Brain pericyte (primary cell): ENCODE data around the gene ZBTB46.
"Not testable (repeated sequence)": the region's sequence is repeated elsewhere in the genome, so short reads cannot be mapped to it uniquely, and the experiment has no call there.

Experiments used
- DNase-seq: peaks from one replicate; pipeline ENCODE4 v3.0.0-alpha.2; 2012; ENCODE audit warnings: low read depth, low spot score

ZBTB46 gene

GRCh38 chr20:63858393-63859165 lies 27.5 kb upstream of the ZBTB46 start:
- peak; percentile 69 for DNase-seq

- no peak for DNase-seq
These were observed 26.8 kb upstream of the ZBTB46 start for GRCh38 chr20:63857764-63858392.

DNA sequence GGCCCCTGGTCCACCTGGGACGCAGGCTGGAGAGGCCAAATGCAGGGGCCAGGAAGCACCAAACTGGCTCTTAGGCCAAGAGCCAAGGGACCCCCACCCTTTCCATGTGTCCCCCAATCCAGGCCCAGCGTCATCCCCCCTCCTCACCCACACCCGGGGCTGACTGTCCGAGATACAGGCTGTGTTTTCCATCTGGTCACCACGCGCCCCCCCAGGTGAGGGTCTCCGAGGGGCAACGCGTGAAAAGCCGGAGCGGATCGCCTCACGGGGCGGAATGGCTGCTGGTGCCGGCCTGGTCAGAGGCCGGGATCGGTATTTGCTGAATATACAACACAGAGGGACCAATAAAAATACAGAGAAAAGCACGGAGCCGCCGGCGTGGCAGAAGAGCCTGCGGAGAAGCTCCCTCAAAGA lies 25.0 kb upstream of the ZBTB46 start:
- no peak for DNase-seq

- no peak for DNase-seq
These were observed 24.5 kb upstream of the ZBTB46 start for GRCh38 chr20:63855363-63856097.

GRCh38 chr20:63854766-63855362 lies 23.8 kb upstream of the ZBTB46 start:
- no peak for DNase-seq

DNA sequence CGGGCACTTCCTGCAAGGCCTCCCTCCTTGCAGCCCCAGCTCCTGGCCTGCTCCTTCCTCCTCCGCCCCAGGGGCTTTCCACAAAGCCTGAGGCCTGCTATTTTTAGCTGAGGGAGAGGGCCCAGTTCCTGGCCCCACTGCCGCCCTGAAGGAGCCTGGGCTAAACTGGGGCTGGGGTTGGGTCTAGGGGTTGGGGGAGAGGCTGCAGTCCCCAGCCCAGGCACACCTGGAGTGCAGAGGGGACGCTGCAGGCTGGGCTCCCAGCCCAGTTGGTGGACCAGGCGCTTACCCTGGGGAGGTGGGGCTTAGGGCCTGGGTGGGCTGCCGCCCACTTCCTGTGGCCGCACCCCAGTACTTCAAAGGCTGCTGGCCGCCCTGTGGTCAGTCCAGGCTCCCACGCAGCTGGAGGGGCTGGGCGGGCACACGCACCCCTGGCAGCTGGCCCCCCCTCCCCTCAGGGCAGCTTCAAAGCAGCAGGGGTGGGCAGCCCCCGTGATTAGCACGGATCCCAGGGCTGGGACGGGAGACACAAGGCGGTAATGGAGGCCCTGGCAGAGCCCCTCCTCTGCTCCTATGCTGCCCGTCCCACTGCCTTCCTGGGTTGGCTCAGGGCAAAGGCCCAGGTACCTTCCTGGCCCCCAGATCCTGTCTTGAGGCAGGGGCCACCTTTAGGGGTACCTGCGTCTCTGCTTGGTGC lies 23.2 kb upstream of the ZBTB46 start:
- no peak for DNase-seq

GRCh38 chr20:63853733-63854068 lies 22.6 kb upstream of the ZBTB46 start:
- not testable (repeated sequence) for DNase-seq

DNA sequence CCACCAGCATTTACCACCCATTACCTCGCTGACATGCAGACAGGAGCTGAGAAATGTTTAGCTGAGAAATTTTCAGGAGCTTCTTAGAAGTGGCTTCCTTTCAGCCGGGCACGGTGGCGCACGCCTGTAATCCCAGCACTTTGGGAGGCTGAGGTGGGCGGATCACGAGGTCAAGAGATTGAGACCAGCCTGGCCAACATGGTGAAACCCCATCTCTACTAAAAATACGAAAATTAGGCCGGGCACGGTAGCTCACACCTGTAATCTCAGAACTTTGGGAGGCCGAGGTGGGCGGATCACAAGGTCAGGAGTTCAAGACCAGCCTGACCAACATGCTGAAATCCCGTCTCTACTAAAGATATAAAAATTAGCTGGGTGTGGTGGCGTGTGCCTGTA lies 20.5 kb upstream of the ZBTB46 start:
- not testable (repeated sequence) for DNase-seq

DNA sequence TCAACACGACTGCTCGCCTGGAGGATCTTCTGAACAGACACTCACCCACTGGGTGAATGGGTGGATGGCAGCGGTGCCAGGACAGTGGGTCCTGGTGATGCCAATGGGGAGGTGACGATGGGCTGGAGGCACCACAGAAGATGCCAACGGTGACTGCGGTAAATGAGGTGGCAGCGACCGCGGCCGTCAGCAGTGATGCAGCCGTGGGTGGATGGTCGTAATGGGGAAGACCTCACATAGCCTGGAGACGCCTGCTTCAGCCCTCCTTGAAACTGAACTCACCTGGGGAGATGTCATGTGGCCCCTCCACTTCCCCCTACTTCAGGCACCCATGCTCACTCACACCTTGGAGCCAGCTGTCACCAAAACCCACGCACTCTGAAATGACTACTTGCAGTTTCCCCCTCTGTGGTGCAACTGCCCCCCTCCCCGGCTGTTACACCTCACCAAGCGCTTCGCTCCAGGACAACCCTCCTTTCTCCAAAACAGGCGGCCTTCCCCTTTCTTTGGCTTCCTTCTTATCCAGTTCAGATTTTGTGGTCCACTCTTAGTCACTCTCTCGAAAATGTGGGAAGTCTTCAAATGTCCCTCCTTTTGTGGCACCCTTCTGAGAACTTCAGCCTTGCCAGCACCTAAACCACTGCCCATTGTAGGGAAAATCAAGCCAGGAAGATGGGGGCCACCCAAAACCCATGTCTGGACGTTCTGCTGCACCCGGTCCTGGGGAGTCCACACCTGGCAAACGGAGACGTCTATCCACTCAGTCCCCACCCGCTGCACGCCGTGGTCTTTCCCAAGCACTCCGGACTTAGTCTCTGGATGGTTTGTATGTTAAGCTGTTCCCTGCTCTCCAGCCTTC lies 19.9 kb upstream of the ZBTB46 start:
- no peak for DNase-seq

DNA sequence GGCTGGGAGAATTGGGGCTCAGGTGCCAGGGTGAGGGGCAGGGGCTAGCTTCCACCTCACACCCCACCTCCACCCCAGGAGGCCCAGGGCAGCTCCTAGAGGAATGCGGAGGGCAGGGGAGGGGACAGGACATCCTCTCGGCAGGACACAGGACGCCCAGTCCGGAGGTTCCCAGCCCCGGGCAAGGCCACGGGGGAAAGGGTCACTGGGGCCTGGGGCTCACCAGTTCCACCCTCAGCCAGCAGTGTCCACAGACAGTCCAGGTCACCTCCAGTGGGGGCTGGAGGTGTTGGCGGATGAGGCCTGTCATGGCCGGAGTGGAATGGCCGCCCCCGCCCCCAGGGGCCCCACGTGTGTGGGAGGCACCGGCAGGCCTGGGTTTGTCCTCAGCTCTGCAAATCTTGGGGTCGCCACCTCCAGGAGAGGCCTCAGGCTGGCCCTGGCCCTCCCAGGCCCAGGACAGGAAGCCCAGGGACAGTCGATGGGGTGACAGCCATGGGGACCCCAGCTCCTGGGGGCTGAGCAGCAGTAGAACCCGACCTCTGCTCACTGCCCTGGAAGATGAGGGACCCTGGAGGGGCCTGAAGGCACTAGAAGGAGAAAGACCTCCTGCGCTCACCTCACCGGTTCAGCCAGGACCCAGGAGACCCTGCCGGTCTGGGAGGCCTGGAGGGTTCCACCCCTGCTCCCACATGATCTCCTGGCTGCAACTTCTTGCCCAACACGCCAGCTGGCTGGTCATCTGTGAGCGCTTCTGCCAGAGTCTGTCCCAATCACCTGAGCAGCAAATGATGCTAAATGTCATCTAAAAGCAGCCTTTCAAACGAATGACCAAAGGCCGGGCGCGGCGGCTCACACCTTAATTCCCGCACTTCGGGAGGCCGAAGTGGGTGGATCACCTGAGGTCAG lies 17.2 kb upstream of the ZBTB46 start:
- DNase-seq: no peak

- DNase-seq: no peak
These were observed 16.4 kb upstream of the ZBTB46 start for GRCh38 chr20:63847237-63848002.

DNA sequence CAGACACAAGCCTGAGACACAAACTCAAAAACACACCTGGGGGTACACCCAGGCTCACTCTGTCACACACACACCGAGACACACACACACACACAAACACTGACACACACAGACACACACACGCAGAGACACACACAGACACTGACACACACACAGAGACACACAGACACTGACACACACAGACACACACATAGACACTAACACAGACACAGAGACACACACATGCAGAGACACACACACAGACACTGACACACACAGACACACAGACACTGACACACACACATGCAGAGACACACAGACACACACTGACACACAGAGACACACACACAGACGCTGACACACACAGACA lies 15.8 kb upstream of the ZBTB46 start:
- DNase-seq: no peak

DNA sequence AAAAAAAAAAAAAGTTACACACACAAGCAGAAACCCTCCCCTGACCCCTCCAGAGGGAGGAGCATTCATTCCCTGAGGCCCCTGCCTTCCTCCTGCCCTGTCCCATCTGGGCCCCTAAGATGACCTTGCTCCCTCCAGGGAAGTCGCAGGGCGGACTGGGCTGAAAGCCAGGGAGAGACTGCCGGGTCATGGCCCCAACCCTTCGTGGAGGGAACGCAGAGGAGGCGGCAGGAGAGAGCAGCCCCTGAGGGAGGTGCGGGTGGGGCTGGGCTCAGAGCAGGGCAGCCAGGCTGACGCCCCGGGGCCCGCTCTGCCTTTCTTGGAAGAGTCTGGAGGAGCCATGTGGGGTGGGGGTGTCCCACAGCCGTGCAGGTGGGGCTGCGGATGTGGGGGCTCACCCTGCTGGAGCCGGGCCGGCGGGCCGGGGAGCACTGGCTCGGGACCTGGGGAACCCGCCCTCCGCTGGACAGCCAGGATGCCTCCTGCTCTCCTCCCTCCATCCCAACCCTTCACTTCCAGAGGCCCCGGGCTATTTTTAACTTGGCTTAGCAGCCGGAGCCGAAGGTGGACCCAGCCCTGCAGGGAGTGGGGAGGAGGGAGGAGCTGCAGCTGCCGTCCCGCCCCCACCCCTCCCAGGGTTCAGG lies 15.2 kb upstream of the ZBTB46 start:
- no peak for DNase-seq

DNA sequence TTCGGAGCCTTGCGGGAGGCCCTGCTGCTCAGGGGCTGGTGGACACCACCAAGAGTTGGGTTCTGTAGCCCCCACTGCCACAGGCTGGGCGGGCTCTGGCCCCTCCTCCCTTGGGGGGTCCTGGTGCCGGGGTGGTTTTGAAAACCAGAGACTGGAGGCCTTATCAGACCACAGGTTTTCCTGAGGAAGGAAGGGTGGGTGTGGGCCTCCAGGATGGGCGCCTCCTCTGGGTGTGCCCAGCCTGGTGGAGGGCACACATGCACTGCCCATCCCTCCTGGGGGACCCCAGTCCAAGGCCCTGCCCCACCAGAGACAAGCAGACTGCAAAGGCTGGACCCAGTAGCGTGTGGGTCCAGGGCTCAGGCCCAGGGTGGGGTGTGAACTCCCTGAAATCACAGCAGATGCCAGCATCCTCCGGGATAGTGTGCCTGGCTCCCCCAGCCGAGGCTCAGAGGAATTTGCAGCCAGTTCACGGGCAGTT lies 13.5 kb upstream of the ZBTB46 start:
- DNase-seq: no peak

DNA sequence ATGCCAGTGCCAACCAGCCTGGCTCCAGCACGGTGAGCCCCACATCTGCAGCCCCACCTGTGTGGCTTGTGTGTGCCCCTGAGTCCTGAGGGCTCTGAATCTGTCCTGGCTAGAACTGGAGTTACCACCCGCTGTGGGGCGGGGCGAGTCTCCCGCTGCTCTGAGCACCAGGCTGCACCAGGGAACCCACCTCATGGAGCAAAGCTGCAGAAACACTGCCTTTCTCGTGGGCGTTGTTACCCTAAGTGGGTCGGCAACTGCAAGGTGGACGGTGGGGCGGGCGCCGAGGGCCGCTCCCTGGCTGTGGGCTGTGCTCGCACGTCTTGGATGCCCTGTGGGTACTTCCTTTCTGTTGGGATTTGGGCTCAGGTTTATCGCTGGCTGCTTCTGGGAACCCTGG lies 12.7 kb upstream of the ZBTB46 start:
- DNase-seq: no peak

- DNase-seq: no peak
These were observed 12.2 kb upstream of the ZBTB46 start for GRCh38 chr20:63843222-63843621.

GRCh38 chr20:63842258-63842657 lies 11.2 kb upstream of the ZBTB46 start:
- no peak for DNase-seq

- no peak for DNase-seq
These were observed 9.4 kb upstream of the ZBTB46 start for GRCh38 chr20:63840405-63840828.
